Measurements from ENCODE around the gene SWT1.

Gene SWT1

DNA sequence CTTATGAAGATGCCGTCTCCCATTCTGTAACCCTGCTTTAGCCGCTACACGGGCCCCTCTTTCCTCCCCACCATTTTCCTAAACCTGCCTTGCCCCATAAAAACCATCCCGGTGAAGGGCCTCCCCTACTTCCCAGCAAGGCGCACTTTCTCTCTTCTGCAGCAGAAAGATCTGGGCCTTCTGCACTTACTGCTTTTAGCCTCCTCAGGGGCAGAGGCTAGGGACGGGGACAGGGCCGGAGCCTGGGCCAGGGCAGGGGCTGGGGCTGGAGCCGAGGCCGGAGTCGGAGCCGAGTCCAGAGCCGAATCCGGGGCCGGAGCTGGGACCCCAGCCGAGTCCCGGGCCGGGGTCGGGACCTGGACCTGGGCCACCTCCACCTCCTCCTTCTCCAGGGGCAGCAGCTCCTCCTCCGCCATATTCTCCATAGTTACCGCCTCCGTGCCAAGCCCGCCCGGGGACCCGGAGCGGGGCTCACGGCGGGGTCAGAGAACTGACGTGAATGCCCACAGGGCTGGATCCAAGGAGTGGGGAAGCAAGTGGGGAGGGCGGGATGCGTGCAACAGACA lies 596 bp upstream of the SWT1 start:
- TF ChIP-seq, protein P1, sequence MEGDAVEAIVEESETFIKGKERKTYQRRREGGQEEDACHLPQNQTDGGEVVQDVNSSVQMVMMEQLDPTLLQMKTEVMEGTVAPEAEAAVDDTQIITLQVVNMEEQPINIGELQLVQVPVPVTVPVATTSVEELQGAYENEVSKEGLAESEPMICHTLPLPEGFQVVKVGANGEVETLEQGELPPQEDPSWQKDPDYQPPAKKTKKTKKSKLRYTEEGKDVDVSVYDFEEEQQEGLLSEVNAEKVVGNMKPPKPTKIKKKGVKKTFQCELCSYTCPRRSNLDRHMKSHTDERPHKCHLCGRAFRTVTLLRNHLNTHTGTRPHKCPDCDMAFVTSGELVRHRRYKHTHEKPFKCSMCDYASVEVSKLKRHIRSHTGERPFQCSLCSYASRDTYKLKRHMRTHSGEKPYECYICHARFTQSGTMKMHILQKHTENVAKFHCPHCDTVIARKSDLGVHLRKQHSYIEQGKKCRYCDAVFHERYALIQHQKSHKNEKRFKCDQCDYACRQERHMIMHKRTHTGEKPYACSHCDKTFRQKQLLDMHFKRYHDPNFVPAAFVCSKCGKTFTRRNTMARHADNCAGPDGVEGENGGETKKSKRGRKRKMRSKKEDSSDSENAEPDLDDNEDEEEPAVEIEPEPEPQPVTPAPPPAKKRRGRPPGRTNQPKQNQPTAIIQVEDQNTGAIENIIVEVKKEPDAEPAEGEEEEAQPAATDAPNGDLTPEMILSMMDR (conservative IDR thresholded peaks at IDR 0.05), result no peak
- TF ChIP-seq ZFX (IDR thresholded peaks at IDR 0.05), result peak; percentile 87
- peak overlapping the region; percentile 88 for H3K27ac ChIP-seq

DNA sequence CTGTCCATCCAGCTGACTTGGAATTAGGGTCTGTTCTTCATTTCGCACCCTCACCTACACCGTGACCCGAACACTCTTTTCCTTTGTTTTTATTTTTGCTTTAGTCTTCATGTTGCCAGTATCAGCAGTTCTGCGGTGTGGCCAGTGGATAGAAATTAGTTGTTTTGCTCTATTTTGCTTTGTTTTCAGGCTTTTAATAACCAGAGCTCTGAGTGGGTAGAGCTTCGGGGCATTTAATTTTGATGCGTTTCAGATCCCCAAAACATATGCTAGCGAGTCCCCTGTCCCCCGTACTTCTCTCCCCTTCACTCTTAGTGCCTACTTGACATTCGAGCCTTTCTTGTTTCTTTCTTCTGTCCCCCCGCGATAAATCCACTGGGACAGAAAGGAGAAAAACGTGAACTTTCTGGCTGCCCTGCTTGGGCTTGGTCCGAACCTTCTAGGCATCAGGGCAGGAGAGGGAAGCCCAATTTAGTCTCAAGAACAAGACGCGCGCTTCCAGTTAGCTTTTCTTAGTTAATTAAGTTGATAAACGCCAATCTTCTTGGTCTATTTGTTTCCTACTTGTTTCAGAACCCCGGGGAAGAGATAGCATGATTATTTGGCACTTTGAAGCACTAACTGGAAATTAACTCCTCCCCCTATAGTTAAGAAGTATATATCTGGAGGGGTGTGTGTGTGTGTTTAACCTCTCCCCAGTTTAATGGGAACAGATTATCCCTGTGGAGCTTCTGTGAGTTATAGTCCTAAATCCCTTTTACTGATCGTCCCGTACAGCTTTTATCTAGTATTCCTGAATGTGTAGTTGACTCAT lies 839 bp downstream of the SWT1 start:
- TF ChIP-seq, protein P1 (conservative IDR thresholded peaks at IDR 0.05), result no peak
- TF ChIP-seq ZFX (IDR thresholded peaks at IDR 0.05), result no peak
- peak overlapping the region; percentile 88 for H3K27ac ChIP-seq

DNA sequence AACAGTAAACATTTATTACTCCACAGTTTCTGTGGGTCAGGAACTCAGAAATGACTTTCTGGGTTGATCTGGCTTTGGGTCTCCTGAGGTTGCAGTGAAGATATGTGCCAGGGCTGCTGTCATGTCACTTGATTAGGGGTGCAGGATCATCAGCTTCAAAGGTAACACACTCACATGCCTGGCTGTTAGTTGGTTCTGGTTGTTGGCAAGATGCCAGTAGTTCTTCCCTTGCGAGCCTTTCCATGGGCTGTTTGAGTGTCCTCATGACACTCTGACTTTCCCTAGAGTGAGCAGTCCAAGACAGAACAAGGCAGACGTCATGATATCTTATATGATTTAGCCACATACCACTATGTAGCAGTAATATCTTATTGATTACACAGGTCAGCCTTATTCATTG lies 1.8 kb downstream of the SWT1 start:
- no peak overlapping the region for H3K27ac ChIP-seq
- no peak for TF ChIP-seq ZFX (IDR thresholded peaks at IDR 0.05)
- TF ChIP-seq, protein P1 (conservative IDR thresholded peaks at IDR 0.05), result no peak

DNA sequence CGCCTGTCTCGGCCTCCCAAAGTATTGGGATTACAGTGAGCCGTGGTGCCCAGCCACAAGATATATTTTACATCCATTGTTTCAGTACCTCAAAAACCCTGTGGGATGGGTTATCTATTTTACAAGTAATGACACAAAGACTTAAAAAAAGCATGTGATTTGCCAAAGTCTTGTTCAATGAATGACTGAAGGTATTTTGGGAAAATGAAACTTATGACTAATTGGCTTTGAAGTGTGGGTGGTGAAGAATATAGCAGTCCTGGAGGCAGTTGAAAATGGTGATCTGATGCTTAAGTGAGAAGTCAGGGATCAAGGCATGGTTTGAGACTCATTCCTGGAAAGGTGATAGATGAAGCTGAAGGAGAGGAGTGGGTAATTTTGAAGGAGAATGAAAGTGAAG lies 3.0 kb downstream of the SWT1 start:
- TF ChIP-seq, protein P1 (conservative IDR thresholded peaks at IDR 0.05), result no peak
- no peak for TF ChIP-seq ZFX (IDR thresholded peaks at IDR 0.05)
- H3K27ac ChIP-seq, result no peak overlapping the region

DNA sequence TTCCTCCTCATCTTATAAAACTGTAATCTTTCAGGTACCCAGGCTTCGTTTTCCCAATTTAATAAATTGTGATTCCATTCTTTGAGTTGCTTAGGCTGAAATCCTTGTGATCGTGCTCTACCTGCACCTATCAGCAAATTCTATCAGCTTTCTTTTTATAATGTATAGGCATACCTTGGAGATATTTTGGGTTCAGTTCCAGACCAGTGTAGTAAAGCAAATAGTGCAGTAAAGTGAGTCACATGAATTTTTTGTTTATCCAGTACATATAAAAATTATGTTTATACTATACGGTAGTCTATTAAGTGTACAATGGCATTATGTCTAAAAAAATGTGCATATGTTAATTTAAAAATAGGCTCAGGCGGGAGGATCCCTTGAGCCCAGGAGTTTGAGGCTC lies 5.5 kb downstream of the SWT1 start:
- H3K27ac ChIP-seq, result no peak overlapping the region
- TF ChIP-seq ZFX (IDR thresholded peaks at IDR 0.05), result no peak
- TF ChIP-seq, protein P1 (conservative IDR thresholded peaks at IDR 0.05), result peak; percentile 21; the same call in 1 of the 2 replicates

DNA sequence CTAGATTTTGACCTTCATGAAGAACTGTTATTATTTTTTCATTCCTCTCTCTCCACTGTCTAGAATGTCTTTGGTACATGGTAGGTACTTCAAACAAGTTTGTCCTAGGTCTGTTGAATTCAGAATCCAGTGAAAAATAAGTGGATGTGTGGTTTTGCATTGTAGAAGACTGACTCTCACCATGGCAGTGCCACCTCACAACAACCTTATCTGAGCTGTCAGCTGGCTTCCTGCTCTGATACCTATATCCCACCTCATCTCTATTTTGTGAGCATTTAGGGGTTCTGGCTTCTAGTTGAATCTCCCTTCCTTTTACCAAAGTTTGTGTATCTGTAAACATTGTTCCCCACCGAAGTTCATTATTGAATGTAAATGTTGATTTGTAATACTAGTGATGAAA lies 9.1 kb downstream of the SWT1 start:
- TF ChIP-seq ZFX (IDR thresholded peaks at IDR 0.05), result no peak
- H3K27ac ChIP-seq, result no peak overlapping the region

DNA sequence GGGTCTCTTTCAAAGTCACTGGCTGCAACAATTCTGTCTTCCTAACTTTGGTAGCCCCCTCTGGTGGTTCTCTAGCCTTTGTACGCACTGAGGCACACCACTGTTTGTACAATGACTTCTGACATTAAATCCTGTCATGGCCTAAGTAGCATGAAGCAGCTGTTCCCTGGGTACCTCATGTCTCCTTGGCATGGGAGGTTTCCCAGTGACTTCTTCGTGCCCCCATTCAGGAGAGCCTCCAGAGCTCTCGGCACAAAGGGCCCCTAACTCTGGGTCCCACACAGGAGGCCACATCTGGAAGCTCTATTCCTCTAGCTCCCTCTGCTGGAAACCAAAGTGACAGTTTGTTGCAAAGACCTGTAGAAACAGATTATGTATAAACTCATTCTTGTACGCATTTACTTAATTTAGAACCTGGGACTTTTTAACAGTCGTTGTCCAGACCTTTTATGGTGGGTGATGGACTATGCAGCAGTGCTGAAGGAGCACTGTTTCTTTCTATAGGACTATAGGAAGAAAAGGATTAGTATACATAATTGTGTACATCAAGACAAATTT lies 13.4 kb downstream of the SWT1 start:
- TF ChIP-seq ZFX (IDR thresholded peaks at IDR 0.05), result no peak
- TF ChIP-seq, protein P1 (conservative IDR thresholded peaks at IDR 0.05), result peak; percentile 92
- no peak overlapping the region for H3K27ac ChIP-seq
